DND-41 (cell line): ENCODE results near the gene ANKMY1.

Experiments
- CTCF ChIP-seq: IDR thresholded peaks from 2 replicates; pipeline ENCODE4 v1.5.1; 2012; ENCODE audit warnings: borderline replicate concordance, low read length, moderate library complexity, mild to moderate bottlenecking; ENCODE audit not compliant: poor library complexity, severe bottlenecking; ENCODE audit errors: extremely low read depth
- EZH2 ChIP-seq: IDR thresholded peaks from 3 replicates; pipeline ENCODE4 v1.6.1; 2012; ENCODE audit warnings: borderline replicate concordance, low read depth, mild to moderate bottlenecking, moderate library complexity, low read length, inconsistent platforms; ENCODE audit not compliant: severe bottlenecking

GRCh38 chr2:240570531-240571313 lies 12.9 kb upstream of the ANKMY1 start:
- TF ChIP-seq CTCF (no peak), EZH2 (no peak)
